Kidney (tissue), 14 donors: ENCODE data around the gene FRMD4A. TPM values are rescaled to one million over a fixed set of nuclear protein-coding genes. Genes with fewer than 3 reads are reported as not detected.

ENCODE experiments used
- DNase-seq, 5 donors: peaks; one replicate each; pipeline ENCODE4 v3.0.0-alpha.2; 2013 to 2020
- FAIRE-seq: peaks from 2 replicates; lab custom pipeline; 2012; peaks lifted over from hg19 to GRCh38; lab: Jason Lieb, UNC
- H3K27ac ChIP-seq, 2 donors: one replicate each; pipeline ENCODE4 v1.7.0; 2013; ENCODE audit warnings: low read depth in 2 of 2, low read length in 2 of 2, inconsistent platforms in 1 of 2
- H3K27me3 ChIP-seq: one replicate; pipeline ENCODE4 v1.7.1; 2013; ENCODE audit warnings: low read length, inconsistent platforms; ENCODE audit not compliant: control insufficient read depth, insufficient read depth
- H3K36me3 ChIP-seq, 3 donors: one replicate each; pipeline versions ENCODE4 v1.7.0 to v1.7.1; 2013; ENCODE audit warnings: low read length in 3 of 3, control low read depth in 1 of 3, inconsistent platforms in 1 of 3; ENCODE audit not compliant: insufficient read depth in 3 of 3, control insufficient read depth in 2 of 3
- H3K4me1 ChIP-seq, 3 donors: one replicate each; pipeline versions ENCODE4 v1.7.0 to v1.7.1; 2013; ENCODE audit warnings: low read length in 3 of 3, inconsistent platforms in 1 of 3, low read depth in 1 of 3; ENCODE audit not compliant: control insufficient read depth in 2 of 3, insufficient read depth in 2 of 3
- H3K4me3 ChIP-seq, 3 donors: one replicate each; pipeline versions ENCODE4 v1.7.0 to v1.8.1; 2013; ENCODE audit warnings: low read length in 3 of 3, control low read depth in 1 of 3, inconsistent platforms in 1 of 3
- H3K9ac ChIP-seq, 3 donors: one replicate each; pipeline versions ENCODE4 v1.7.0 to v1.7.1; 2013; ENCODE audit warnings: low read length in 3 of 3, control low read depth in 1 of 3, inconsistent platforms in 1 of 3
- H3K9me3 ChIP-seq, 3 donors: one replicate each; pipeline versions ENCODE4 v1.7.0 to v1.7.1; 2013; ENCODE audit warnings: low read length in 3 of 3, control low read depth in 1 of 3, inconsistent platforms in 1 of 3; ENCODE audit not compliant: control insufficient read depth in 2 of 3, insufficient read depth in 1 of 3
- intact Hi-C: fragments of 100-400 bp; cut with DNase I; formaldehyde crosslinking; loops from one replicate; pipeline ENCODE4 v1.11.1; 2022
- polyA plus RNA-seq: library from polyadenylated mRNA; stranded (reverse); fragments of 350-450 nt; fragmentation: Illumina TruSeq; extraction: RNeasy Lipid Tissue Mini Kit (QIAGEN cat#74804); gene quantifications from one replicate; pipeline ENCODE4 v1.2.3, GENCODE V29; 2014; ENCODE audit warnings: low read depth, low replicate concordance; ENCODE audit not compliant: insufficient read depth
- total RNA-seq: library from RNA; stranded (reverse); fragmentation: NEBNext Ultra II Directional; extraction: Animal tissue kit (Norgen Biotek cat#: 25700); gene quantifications from one replicate; pipeline ENCODE4 v1.2.1, GENCODE V29; 2021
- TF ChIP-seq, protein P1 (sequence below): IDR thresholded peaks from 3 replicates; pipeline ENCODE4 v1.5.1; 2012; ENCODE audit warnings: mild to moderate bottlenecking, moderate library complexity, borderline replicate concordance; ENCODE audit not compliant: insufficient read depth; ENCODE audit errors: extremely low read depth
- donor health status: control.
- donor health status: control.
- donor health status: control.
- donor health status: control.
- donor health status: control.
- donor health status: DM: yes; HTN: yes; CAD: no.
- donor health status: Normal renal cell carcinoma (clear cell type).

FRMD4A gene
- total and polyA plus RNA-seq, 2 donors from 2014 or later: 16.0 to 68.2 TPM

DNA sequence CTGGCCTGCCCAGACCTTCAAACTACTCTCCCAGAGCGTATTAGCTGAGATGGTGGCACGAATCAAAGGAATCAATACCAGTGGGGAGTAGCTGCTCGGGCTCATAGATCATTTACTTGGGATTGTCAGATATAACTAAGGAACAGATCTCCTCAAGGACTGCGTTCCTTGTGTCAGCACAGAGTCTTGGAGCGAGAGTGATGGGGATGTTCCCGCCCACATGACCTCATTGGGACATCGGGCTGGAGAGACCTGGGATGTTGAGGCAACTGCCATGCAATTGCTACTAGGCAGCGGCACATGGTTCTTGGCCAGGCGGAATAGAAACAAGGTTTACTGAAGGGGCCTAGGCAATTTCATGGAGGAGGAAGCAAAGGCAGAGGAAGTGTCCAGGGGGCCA lies 132.6 kb downstream of the FRMD4A start:
- Histone ChIP-seq H3K4me3 (no peak overlapping the region), H3K27me3 (no peaks in the 10 kb centered on the region), H3K9ac (no peak overlapping the region), H3K4me1 (peaks cover 0 to 5% (median 2%) of the 10 kb centered on the region in 3 donors), H3K9me3 (no peaks in the 10 kb centered on the region), H3K36me3 (no peaks in the 10 kb centered on the region), H3K27ac (no peak overlapping the region)
- FAIRE-seq (no peak), DNase-seq (no peak)
- intact Hi-C loops: loop anchor here (10.0 kb wide), 1 partner anchor 287 kb away; no protein-coding TSS in a partner anchor
- TF ChIP-seq, protein P1, sequence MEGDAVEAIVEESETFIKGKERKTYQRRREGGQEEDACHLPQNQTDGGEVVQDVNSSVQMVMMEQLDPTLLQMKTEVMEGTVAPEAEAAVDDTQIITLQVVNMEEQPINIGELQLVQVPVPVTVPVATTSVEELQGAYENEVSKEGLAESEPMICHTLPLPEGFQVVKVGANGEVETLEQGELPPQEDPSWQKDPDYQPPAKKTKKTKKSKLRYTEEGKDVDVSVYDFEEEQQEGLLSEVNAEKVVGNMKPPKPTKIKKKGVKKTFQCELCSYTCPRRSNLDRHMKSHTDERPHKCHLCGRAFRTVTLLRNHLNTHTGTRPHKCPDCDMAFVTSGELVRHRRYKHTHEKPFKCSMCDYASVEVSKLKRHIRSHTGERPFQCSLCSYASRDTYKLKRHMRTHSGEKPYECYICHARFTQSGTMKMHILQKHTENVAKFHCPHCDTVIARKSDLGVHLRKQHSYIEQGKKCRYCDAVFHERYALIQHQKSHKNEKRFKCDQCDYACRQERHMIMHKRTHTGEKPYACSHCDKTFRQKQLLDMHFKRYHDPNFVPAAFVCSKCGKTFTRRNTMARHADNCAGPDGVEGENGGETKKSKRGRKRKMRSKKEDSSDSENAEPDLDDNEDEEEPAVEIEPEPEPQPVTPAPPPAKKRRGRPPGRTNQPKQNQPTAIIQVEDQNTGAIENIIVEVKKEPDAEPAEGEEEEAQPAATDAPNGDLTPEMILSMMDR: no peak

DNA sequence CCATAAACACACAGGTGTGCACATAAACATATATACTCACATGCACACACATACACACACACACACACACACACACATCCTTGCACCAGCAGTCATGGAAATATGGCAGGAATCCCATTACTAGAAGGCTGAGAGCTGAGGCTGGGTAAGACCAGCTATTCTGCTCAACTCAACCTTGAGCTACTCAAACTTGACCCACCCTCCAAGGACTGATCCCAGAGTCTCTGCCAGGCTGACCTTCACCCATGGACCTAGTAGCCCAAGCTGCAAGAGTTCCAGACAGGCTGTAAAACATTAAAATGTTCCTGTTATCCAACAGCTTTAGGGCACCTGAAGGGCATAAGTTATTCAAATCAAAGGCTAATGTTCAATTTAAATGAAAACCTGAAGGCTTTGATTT lies 134.6 kb downstream of the FRMD4A start:
- TF ChIP-seq, protein P1: no peak
- intact Hi-C loops: loop anchor here (10.0 kb wide), 1 partner anchor 289 kb away; no protein-coding TSS in a partner anchor
- DNase-seq (no peak), FAIRE-seq (no peak)
- Histone ChIP-seq H3K4me3 (no peak overlapping the region), H3K27ac (no peak overlapping the region), H3K36me3 (no peaks in the 10 kb centered on the region), H3K9ac (no peak overlapping the region), H3K9me3 (no peaks in the 10 kb centered on the region), H3K4me1 (peaks cover 0 to 6% (median 2%) of the 10 kb centered on the region in 3 donors), H3K27me3 (no peaks in the 10 kb centered on the region)

DNA sequence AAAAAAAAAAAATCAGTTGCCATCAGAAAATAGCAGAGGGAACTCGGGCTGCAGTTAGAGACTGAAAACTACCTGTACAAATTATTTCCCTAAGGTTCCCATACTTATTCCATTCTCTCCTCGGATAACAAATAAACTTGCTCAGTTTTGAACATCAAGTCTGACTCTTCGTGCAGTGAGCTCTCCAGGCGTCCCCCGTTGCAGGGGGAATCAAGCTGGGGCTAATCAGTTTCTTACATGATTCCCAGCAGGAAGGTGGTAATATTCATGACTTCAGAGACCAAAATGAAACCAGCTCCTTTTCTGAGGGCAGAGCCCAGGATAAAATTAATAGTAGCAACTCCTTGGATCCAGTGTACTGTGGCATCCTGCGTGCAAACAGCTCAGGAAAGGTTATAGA lies 135.3 kb downstream of the FRMD4A start:
- Histone ChIP-seq H3K27ac (no peak overlapping the region), H3K4me3 (no peak overlapping the region), H3K9ac (no peak overlapping the region), H3K27me3 (no peaks in the 10 kb centered on the region), H3K9me3 (no peaks in the 10 kb centered on the region), H3K36me3 (no peaks in the 10 kb centered on the region), H3K4me1 (peaks cover 0 to 9% (median 2%) of the 10 kb centered on the region in 3 donors)
- TF ChIP-seq, protein P1: no peak
- DNase-seq: no peak
- no peak for FAIRE-seq
- intact Hi-C loops: loop anchor here (10.0 kb wide), 1 partner anchor 289 kb away; no protein-coding TSS in a partner anchor

DNA sequence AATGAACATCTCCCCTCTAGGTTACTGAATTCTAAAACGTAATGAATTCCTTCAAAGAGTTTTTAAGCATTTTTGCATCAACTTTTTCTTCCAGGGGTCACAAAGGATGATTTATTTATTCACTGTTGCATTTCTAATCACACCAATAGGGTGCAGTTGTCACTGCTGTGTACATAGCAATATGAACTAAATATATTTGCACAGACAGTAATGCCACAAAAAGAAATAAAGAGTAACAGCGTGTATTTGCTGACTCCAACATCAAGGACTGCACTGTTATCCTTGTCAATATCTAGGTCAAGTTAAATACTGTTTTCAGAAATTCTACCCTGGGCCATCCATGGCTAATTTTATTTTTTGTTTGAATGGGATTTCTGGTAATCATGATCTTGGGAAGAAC lies 138.0 kb downstream of the FRMD4A start:
- no peak for DNase-seq
- no peak overlapping the region for H3K4me3 ChIP-seq
- no peaks in the 10 kb centered on the region for H3K9me3 ChIP-seq
- TF ChIP-seq, protein P1: no peak
- no peak for FAIRE-seq
- no peaks in the 10 kb centered on the region for H3K36me3 ChIP-seq
- no peak overlapping the region for H3K9ac ChIP-seq
- intact Hi-C loops: loop anchor here (10.0 kb wide), 1 partner anchor 292 kb away; no protein-coding TSS in a partner anchor
- H3K27ac ChIP-seq: no peak overlapping the region
- H3K27me3 ChIP-seq: no peaks in the 10 kb centered on the region
- peaks cover 0 to 9% (median 2%) of the 10 kb centered on the region in 3 donors for H3K4me1 ChIP-seq
